HL-60 (cell line): ENCODE data around the gene KCNH4.

Source experiments
- CTCF ChIP-seq: IDR thresholded peaks from one replicate; pipeline ENCODE4 v1.5.1; 2011; ENCODE audit warnings: low read length, control low read depth, inconsistent platforms; ENCODE audit not compliant: insufficient read depth
- GABPA ChIP-seq: IDR thresholded peaks from 2 replicates; pipeline ENCODE4 v1.6.1; 2012; ENCODE audit warnings: low read depth
- POLR2AphosphoS5 ChIP-seq: IDR thresholded peaks from 2 replicates; pipeline ENCODE4 v1.6.1; 2012; ENCODE audit warnings: low read depth
- TF ChIP-seq, protein P1 (sequence below): IDR thresholded peaks from 2 replicates; pipeline ENCODE4 v1.6.1; 2012; ENCODE audit warnings: low read depth; ENCODE audit not compliant: insufficient replicate concordance

GRCh38 chr17:42131981-42132432 lies 48.9 kb downstream of the KCNH4 start:
- TF ChIP-seq CTCF (no peak), POLR2AphosphoS5 (no peak), GABPA (no peak)
- TF ChIP-seq, protein P1, sequence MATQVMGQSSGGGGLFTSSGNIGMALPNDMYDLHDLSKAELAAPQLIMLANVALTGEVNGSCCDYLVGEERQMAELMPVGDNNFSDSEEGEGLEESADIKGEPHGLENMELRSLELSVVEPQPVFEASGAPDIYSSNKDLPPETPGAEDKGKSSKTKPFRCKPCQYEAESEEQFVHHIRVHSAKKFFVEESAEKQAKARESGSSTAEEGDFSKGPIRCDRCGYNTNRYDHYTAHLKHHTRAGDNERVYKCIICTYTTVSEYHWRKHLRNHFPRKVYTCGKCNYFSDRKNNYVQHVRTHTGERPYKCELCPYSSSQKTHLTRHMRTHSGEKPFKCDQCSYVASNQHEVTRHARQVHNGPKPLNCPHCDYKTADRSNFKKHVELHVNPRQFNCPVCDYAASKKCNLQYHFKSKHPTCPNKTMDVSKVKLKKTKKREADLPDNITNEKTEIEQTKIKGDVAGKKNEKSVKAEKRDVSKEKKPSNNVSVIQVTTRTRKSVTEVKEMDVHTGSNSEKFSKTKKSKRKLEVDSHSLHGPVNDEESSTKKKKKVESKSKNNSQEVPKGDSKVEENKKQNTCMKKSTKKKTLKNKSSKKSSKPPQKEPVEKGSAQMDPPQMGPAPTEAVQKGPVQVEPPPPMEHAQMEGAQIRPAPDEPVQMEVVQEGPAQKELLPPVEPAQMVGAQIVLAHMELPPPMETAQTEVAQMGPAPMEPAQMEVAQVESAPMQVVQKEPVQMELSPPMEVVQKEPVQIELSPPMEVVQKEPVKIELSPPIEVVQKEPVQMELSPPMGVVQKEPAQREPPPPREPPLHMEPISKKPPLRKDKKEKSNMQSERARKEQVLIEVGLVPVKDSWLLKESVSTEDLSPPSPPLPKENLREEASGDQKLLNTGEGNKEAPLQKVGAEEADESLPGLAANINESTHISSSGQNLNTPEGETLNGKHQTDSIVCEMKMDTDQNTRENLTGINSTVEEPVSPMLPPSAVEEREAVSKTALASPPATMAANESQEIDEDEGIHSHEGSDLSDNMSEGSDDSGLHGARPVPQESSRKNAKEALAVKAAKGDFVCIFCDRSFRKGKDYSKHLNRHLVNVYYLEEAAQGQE: no peak
